AG08396 (cell line): ENCODE results near the gene AIPL1.

Experiments
- DNase-seq: peaks from one replicate; pipeline ENCODE4 v3.0.0; 2012; ENCODE audit warnings: low spot score, mixed read lengths

AIPL1 gene

DNA sequence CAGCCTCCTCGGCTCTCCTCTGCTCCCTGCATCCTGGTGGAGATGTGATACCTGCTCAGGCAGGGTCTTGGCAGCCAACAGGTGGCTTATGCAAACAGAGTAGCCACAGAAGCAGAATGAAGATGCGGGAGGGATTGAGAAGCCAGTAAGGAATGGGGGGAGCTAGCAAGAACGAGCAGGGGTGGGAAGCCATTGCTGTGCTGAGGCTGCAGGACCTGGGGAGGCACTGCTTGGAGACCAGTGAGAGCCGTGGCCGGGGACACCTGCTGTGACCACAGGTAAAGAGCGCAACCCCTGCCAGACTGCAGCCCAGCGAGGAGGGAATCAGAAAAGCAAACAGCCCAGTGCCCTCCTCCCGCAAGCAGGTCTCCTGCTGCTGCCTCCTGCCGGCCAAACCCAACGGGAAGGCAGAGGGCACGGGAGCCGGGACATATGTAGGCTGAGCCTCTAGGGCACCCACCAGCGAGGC, 14.7 kb downstream of the AIPL1 start:
- peak; percentile 51 for DNase-seq

DNA sequence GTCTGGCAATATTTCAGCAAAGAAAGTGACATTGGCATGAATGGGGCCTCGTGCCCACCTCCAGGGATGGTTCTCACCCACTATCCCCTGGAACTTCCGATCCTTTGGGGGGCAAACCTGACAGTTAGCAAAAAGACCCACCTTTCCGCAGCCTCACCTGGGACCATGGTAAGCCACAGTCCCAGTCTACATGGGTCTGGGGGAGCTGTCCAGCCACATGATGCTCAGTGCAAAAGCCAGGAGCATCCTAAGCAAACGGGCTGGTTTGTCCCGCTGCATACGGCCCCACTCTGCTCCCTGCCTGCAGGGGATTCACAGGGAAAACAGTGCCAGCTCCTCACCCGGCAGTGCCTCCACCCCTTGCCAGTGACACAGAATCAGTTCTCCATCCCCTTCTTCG, 19.3 kb downstream of the AIPL1 start:
- DNase-seq: no peak

DNA sequence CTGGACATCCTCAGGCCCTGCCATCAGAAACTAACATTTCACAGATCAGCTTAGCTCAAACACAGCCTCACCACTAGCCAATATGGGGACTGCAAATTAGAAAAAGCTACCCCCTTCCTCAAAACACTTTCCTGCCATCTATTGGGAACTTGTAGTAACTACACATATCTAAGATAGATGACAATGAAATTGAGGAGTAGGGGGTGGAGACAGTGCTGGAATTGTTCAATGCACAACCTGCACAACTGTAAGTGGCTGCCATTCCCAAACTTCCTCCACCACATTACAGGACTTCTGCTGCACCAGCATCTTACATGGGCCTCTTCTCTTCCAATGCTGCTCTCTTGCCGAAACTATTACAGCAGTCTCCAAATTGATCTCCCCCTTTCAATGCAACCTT, 21.9 kb downstream of the AIPL1 start:
- peak; percentile 54 for DNase-seq

DNA sequence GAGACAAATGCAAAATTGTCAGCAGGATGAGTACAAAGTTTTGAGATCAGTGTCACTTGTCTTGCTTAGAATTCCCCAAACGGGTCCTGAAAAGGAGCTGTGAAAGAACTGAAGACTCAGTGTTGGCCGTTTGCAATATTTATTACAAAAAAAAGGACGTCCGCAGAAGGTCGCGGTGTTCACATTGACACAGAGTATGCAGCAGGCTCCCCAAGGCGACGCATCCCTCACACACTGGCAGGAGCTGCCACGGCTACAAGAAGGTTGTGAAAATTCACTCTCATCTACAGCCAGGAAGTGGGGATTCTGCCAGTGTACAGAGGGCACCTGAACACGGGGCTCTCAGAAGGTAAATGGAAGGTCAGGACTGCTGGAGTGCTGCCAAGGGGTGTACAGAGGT, 26.2 kb downstream of the AIPL1 start:
- no peak for DNase-seq

DNA sequence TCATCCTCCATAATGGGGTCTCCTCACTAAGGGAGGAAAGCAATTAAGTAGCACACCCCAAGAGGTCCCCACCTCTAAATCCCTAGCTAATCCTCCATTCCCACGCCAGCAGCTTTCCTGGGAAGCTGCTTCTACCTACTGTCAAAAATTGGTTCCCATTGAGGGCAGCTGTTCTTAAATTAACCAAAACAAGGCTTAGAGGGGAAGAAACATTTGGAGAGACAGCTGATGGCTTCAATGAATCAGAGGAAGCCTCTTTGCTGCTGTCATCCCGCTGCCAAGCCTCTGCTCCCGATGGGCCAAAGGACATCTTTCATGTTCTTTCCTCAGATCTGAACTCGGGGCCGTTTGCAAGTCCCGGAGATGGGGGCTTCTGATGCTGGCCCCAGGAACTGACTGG, 26.6 kb downstream of the AIPL1 start:
- no peak for DNase-seq

DNA sequence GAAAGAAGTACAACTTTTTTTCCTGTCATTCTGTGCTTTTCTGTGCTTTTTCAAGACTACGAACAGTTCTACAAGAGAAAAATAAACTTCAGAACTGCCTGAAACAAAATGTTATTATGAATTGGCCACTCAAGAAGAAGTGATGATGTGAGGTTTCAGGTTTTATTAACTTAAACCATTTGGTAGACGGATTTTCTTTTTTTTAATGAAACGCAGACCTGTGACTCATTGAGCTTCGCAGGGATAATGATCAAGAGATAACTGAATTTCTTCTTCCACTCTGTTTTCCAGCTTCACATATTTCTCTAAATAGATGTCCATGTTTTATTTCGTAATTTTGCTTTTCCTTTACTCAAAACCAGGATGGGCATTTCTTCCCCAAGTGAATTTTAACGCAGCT, 32.7 kb downstream of the AIPL1 start:
- DNase-seq: no peak

DNA sequence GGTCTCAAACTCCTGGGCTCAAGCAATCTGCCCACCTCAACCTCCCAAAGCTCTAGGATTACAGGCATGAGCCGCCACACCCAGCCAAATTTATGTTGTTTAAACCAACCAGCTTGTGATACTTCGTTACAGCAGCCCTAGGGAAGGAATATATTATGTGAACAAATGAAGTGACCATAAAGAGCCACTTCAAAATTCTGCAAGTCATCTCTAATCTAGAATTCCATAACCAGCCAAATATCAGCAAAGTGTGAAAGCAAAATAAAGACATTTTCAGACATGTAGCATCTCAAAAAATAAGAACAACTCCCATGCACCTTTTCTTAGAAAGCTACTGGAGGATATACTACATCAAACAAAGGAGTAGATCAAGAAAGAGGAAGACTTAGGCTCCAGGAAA, 36.0 kb downstream of the AIPL1 start:
- DNase-seq: no peak

DNA sequence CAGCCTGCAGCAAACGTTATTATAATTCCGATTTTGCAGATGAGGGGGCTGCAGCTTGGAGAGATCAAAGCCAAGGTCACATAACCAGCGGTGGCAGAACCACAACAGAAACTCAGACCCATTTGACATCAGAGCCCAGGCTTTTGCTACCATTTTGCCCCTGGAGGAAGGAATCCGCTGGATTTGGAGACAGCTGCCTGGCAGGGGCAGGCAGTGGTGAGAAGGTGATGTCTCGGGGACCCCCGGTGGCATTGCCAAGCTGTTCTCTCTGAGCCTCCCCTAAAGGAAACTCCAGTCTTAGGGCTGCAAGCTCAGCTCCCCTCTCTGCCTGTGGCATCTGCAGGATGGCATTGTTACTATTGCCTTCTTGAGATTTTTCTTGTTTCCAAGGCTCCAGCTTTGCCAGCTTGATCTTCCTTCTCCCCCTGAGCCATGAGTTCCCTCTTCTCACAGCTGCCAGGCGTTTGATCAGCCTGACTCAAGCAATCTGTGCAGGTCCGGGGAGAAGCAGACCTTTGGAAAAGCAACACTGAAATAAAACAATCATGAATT, 40.8 kb downstream of the AIPL1 start:
- DNase-seq: no peak

DNA sequence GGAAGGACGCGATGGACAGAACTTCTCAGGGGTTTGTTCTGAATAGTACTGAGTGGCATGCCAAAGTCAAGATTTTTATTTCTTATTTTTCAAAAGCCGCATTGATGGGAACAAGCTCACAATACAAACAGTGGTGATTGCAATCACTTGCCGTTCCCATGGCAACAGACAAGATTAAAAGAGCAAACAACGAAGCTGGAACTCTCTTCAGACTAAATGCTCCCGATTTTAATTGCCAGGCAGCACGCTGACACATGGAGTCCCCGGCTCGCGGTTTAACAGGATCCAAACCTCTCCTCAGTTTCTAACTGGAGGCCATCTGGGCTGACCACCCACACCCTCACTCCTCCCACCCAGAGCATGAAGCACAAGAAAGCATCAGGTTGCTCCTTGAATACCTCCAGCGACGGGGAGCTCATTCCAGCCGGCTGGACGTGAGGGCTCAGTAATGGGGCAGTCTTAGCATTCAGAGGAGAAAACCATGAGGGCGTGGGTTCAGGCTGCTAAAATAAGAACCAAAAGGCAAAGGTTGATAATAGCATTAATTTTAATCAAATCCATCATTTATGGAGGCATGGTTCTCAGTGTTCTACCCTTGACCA, 41.5 kb downstream of the AIPL1 start:
- no peak for DNase-seq

DNA sequence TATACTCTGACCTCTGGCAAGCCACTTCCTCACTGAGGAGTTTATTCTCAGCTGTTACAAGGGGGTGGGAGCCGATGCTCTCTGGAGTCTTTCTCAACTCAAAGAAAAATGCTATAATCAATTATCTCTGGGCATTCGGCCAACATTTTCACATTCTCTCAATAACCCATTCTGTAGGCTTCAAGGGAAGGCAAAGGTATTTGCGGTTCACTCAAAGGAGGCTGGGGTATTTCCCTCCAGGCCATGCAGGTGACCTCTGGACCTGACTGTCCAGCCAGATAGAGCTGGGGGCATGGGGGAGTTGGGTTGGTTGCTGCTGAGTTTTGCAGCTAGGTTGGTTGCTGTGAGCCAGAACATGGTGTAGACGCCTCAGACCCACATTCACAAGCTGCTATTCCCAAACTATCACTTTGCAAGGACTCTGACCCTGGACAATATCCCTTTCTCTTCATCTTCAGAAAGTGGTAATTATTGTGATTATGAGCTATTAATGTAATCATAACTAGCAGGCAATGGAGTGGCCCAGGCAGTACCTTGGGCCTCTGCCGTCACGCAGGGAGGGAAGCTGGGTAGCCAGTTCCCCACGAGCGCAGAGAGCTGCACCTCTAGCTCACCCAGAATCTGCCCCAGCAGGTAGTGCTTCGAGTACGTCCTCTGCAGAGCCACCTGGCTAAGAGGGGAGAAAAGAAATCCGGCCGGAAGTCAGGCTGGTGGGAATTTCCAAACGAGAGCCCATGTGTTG, 42.1 kb downstream of the AIPL1 start:
- DNase-seq: no peak

DNA sequence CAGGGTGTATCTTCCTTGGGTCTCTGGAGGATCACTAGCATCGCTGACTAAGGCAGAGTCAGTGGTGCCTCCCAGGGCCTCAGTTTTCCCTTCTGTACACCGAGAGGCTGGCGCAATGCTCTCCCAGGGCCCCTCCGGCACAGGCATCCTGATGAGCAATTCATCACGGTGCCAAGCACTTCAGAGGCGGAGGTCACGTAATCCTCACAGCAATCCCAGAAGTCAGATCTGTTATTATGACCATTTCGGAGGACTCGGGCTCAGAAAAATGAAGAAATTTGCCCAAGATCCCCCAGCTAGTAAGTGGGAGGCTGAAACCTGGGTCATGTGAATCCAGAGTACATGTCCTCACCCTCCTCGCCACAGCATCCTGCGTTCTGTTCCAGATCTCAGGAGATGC, 46.5 kb downstream of the AIPL1 start:
- no peak for DNase-seq

DNA sequence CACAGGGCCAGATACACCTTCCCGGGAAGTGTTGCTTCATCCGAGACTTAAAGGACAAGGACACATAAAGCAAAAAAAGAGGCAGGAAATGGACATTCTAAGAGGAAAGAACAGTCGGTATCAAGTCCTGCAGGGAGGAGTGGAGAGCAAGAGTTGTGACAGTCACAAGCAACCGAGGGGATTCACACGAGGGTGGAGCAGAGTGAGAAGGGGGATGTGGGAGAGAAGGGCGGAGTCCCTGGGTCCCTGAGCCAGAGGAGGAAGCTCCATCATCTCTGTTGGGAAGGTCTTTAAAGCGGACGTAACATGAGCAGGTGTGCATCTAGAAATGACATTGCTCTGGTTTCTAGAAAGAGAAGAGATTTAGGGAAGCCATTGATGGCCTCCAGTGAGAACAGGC, 47.1 kb downstream of the AIPL1 start:
- no peak for DNase-seq

DNA sequence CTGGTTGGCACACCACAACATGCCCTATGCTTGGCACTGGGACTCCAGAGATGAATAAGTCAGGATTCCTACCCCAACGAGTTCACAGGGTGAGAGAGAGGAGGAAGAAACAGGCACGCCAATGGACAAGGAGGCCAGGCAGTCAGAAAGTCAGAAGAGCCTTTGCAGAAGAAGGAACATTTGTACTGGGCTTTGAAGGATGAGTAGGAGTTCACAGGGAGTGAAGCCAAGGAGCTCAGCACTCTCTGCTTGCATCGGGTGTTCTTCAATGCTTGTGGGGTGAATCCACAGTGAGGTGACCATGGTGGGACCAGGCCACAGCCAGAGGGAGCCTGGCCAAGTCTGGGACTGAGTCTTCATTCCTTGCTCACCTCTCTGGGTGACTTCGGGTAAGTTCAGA, 47.5 kb downstream of the AIPL1 start:
- DNase-seq: no peak

DNA sequence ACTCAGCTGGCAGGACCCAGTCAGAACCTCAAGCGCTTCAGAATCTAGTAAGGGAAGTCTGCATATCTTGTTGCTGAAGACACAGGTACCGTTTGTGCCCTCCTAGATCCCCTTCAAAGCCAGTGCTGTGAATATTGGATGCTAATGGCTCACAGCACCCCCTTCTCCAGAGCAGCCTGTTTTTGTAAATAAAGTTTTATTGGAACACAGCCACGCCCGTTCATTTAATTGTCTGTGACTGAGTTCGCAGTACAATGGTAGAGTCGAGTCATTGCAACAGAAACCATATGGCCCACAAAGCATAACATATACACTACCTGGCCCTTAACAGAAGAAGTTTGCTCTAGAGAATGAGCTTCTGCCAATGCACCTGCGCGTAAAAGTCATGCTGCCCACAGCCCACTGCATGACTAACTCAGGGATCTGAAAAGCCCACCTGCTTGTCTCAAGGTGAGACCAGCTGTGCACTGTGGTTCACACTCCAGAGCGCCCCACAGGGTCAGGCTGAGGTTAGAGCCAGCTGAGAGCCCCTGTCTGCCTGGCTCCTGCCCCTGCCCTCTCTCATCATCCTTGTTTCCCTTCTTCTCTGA, 48.8 kb downstream of the AIPL1 start:
- no peak for DNase-seq

DNA sequence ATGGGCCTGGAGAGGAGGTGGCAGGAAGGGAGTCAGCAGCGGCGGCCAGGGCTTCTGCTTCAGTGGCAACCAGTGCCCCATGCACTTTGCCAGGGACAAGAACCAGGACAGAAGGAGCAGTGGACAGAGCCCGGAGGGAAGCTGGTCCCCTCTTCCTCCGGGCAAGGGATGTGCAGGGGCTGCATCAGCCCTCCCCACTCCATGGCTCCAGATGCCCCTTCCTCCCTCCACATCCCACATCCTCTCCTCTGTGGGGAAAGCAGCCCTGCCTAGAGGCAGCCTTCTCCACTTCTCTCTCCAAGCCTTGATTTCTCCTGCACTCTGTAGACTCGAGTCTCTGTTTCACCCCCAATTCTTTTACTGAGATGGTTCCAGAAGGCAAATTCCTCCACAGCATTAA, 50.4 kb downstream of the AIPL1 start:
- DNase-seq: no peak

DNA sequence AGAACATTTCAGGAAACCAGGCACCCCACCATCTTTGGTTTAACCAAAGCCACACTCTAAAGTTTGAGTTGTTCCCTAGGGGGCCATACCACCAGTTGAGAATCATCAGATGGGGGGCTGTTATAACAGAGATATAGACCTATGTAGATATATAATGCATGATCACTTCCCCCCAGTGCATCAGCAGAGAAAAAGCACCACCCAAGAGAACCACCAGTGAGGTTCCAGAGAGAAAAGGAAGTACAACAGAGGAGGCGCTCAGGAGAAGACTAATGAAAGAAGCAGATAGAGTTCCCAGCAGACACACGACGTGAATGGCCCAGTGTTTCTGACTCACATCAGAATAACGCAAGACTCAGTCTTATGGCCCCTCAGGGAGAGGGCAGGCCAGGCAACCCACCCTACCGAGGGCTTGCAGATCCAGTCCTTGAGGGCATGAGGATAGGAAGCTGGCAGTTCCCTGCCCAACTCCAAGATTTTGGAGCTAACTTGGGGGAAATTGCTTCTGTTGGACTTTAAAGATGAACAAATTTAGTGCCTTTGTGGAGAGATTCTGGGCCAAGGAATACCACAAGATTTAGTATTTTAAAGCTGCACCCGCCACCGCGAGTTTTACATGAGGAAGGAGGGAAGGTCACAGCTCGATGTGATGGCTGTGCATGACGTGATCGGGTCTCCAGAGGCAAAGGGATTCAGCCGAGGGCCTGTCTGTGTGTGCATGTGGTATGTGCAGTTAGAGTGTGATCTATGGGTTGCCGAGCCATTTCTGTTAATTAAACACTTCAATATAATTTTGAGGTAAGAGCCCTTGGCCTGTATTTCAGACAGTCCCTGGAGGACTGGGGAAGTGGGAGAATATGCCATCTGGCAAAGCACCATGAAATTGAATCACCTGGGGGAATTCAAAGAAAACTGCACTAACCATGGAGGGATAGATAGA, 53.1 kb downstream of the AIPL1 start:
- no peak for DNase-seq

DNA sequence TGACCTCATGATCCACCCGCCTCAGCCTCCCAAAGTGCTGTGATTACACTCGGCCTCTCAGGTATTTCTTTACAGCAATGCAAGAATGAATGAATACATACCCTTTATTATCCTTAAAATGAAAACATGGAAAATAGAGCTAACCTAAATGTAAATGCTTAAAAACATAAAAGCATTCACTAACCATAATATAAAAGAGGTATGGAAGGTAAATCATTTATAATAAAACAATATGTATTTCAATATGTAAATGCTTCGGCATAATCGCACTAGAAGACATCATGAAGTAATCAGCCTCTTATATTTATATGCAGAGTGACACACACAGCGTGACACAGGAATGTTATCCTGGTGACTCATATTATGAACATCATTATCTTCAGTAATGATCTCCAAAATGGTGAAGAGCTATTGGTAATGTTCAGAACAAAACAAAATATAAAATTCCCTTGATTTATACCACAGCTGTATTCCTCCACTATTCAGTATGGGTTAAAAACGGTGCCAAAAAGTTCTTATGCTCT, 53.9 kb downstream of the AIPL1 start:
- no peak for DNase-seq

DNA sequence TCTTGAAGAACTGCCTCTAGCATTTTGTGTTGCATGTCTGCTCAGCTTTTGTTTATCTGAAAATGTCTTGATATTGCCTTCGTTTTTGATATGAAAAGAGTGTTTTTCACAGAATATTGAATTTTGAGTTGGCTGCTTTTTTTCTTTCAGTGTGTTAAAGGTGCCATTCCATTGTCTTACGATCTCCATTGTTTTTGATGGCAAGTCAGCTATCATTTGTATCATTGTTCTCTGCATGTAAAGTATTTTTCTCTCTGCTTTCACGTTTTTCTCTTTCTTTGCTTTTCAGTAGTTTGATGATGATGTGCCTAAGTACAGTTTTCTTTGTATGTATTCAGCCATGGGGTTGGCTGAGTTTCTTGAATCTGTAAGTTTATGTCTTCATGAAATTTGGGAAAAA, 57.0 kb downstream of the AIPL1 start:
- no peak for DNase-seq

DNA sequence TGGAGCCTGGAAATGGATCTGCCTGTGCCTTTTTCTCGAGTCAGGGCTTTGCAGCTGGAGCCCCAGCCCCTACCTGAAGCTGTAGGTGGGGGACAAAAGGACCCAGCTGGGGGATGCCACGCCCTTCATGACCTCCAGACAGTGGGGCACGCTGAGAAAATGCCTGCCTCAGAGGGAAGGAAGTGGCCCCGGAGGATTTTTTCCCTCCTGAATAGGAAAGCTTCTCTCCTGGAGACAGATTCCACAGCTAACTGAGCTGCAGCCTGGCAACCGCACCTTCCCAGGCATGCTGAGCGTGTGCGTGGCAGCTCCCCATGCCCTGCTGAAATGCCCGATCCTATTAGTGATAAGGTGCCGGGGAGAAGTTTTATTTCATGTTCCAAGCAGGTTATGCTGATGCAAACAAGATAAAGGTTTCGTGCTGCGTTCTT, 58.0 kb downstream of the AIPL1 start:
- DNase-seq: no peak

DNA sequence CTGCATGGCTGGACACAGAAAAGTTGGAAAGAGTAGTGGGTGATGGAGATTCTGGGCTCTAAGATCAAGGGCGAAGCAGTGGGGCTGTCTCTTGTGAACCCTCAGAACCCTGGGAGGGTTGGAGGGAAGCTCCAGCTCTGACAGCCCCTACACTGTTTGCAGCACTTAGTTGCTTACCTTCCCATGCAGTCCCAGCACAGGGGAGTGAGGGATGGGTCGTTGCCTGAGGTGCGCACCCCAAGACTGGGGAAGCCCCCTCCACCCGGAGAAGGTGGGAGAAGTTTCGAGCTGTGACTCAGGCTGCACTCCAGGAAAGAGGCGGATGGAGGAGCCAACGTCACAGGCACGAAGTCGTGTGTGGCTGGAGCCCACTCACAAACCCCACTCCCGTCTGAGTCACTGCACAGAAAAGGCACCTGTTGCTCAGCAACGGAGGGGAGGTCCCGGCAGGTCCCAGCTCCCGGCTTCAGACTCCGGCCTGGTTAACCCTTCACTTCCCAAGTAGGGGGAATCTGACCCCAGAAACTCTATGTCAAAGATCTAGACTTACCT, 60.1 kb downstream of the AIPL1 start:
- peak; percentile 27 for DNase-seq

DNA sequence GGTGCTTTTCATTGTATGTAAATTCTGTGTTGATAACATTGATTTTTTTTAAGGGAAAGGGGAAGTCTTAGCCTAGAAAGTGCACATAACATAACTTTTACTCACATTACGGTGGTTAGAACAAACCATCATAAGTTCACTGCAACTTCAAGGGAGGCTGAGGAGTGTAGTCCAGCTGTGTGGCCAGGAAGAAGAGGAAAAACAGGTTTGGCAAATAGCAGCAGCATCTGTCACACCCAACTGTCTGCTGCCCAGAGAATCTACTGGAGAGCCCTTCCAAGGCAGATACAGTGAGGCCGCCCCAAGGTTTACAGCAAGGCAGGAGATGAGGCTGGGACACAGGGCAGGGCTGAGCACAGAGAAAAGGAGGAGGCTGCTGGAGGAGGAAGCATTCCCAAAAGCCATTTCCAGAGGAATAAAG, 60.6 kb downstream of the AIPL1 start:
- DNase-seq: no peak
